ENCODE data around the gene PSMC3IP. TPM values are rescaled to one million over a fixed set of nuclear protein-coding genes. Genes with fewer than 3 reads are reported as not detected.

PSMC3IP gene
- total and polyA plus RNA-seq, 2 experiments from 2014 or later, result 18.5 to 29.5 TPM

GRCh38 chr17:42547001-42547461 lies 30.5 kb downstream of the PSMC3IP start:
- H4K20me1 ChIP-seq (replicated peaks; ENCODE audit: insufficient read depth), result peaks cover 6% of the 10 kb centered on the region; the same call in 1 of the 2 replicates
- H3K27ac ChIP-seq (ENCODE audit: low read depth), result no peak overlapping the region
- Mint-ChIP-seq H3K4me3 (no peak overlapping the region), H3K9me3 (no peaks in the 10 kb centered on the region), H3K36me3 (ENCODE audit: low read depth) (peaks cover 3% of the 10 kb centered on the region; the same call in 1 of the 3 replicates), H3K27me3 (ENCODE audit: insufficient read depth, low read depth, poor library complexity) (peaks cover 7% of the 10 kb centered on the region), H3K4me1 (peaks cover 8% of the 10 kb centered on the region; the same call in 2 of the 3 replicates), H3K27ac (no peak overlapping the region)
- H3F3A ChIP-seq (replicated peaks; ENCODE audit: low read depth), result peaks cover 14% of the 10 kb centered on the region
- DNase-seq (ENCODE audit: low spot score) (no peak), ATAC-seq (no peak)
- H2AFZ ChIP-seq, result no peak overlapping the region
- H3K9me2 ChIP-seq (ENCODE audit: insufficient read depth), result no peaks in the 10 kb centered on the region
- 0 out of 2 replicates have a peak, but pooled peaks cover 7% of the 10 kb centered on the region for H3K27me3 ChIP-seq (ENCODE audit: insufficient read depth)
- H3K4me2 ChIP-seq, result no peak overlapping the region
- no peak overlapping the region for H3K4me3 ChIP-seq
- H3K36me3 ChIP-seq (ENCODE audit: insufficient read depth), result no peaks in the 10 kb centered on the region
- TF ChIP-seq REST (IDR thresholded peaks at IDR 0.05; ENCODE audit: unreplicated experiment) (no peak), CREB1 (CRISPR knock-in tag; IDR thresholded peaks at IDR 0.05; ENCODE audit: low read depth) (no peak), STAT1 (IDR thresholded peaks at IDR 0.05; ENCODE audit: unreplicated experiment) (no peak), JUNB (IDR thresholded peaks at IDR 0.05; ENCODE audit: unreplicated experiment) (no peak), NANOG (IDR thresholded peaks at IDR 0.05; ENCODE audit: borderline replicate concordance) (no peak), ZNF462 (CRISPR knock-in tag; IDR thresholded peaks at IDR 0.05) (no peak), ETS1 (IDR thresholded peaks at IDR 0.05) (no peak), EZH2phosphoT487 (IDR thresholded peaks at IDR 0.05; ENCODE audit: unreplicated experiment) (no peak), ZNF331 (CRISPR knock-in tag; IDR thresholded peaks at IDR 0.05; ENCODE audit: low read depth) (no peak), EZH2 (IDR thresholded peaks at IDR 0.05; ENCODE audit: low read depth, unreplicated experiment) (no peak), POLR2AphosphoS5 (IDR thresholded peaks at IDR 0.05; ENCODE audit: low read depth) (no peak), ZNF114 (CRISPR knock-in tag; IDR thresholded peaks at IDR 0.05) (no peak), CTCF (conservative IDR thresholded peaks at IDR 0.05; ENCODE audit: low read depth in 2 of 2) (no peak)
- H3K79me2 ChIP-seq (replicated peaks; ENCODE audit: insufficient read depth), result 0 out of 2 replicates have a peak, but pooled peaks cover 2% of the 10 kb centered on the region
- H3K4me1 ChIP-seq (ENCODE audit: insufficient read depth), result peaks cover 4% of the 10 kb centered on the region; the same call in 1 of the 2 replicates
